HG02571 (cell line): Measurements from ENCODE around the gene HMCN1.
"Not testable (repeated sequence)": the region's sequence is repeated elsewhere in the genome, so short reads cannot be mapped to it uniquely, and the experiment has no call there.

ENCODE experiments used
- ATAC-seq: cut with Tn5 transposase; IDR thresholded peaks from one replicate; pipeline ENCODE4 v1.9.1; 2021; ENCODE audit warnings: mild to moderate bottlenecking, moderate library complexity; ENCODE audit not compliant: unreplicated experiment

Gene HMCN1

DNA sequence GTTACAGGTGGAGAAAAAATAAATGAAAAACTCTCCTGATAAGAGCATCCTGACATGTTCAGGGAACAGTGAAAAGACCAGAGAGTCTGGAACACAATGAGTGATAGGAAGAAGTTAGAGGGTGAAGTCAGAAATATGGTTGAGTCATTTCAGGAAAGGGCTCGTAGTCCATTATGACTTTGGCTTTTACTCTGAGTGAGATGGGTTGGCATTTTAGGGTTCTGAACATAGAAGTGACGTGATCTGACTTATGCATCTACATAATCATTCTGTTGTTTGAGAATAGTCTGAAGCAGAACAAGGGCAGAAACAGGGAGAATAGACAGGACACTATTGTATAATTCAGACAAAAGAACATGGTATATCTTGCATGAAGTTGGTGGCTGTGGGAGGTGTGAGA is 5.8 kb downstream of the HMCN1 start:
- peak; percentile 63 for ATAC-seq

DNA sequence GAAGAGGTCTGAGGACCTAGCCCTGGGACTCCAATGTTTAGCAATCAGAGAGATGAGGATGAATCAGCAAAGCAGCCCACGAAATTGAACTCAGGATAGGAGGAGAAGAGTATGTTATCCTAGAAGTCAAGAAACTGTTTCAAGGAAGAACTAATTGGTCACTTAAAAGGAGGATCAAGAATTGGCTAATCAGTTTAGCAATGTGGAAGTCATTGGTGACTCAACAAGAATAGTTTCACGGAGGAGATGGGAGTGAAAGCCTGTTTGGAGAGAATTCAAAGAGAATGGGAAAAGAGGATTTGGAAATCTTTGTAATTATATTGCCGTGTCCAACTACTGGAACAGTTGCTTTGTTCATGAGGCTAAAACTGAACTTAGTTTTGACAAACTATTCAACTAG is 7.4 kb downstream of the HMCN1 start:
- no peak for ATAC-seq

DNA sequence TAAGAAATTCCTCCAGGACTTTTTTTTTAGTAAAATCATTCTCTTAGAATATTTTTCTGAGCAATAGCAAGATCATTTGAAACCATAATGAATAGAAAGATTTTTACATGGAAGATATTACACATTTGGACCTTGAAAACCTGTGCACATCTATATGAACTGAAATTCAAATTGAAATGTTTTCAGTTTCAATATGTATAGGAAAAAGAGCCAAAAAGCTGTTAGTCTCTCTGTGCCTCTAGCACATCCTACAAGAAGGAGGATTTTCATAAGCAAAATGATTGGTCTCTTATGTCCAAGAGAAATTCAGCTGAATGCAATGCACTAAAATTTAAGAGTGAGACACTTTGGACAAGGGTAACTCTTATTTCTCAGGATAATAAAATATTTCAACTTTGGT is 8.2 kb downstream of the HMCN1 start:
- ATAC-seq, result no peak

DNA sequence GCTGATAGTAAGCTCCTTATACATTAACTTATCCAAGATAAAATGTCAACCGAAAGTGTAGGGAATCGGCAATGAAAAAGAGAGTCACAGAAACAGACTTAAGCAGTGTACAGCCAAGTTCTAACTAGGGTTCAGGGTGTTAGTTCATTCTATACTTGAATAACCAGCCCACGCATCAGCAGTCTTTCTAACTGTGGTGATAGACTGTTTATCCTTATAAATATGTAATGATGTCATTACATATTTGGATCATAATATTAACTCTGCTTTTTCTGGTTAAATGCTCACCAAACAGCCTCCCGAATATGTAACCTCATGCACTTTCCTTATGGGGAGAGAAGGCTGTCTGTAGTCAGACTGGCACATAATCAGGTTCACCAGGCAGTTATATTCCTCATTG is 11.0 kb downstream of the HMCN1 start:
- no peak for ATAC-seq

DNA sequence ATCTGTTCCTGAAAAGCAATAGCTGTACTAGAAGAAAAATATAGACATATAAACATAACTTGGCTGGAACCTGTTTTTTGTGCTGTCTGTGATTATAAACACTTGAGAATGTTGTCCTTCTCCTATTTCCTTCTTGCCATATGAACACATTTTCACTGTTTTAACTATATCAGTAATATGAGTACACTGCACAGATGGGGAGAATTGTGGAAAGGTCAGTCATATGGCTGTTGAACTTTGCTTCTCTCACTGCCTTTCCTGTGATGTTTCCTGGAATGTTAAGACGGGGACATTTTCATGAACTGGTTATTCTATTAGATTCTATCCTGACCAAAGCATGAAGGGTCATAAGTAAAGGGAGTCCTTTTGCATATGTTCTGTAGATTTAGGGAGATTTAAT is 24.9 kb downstream of the HMCN1 start:
- no peak for ATAC-seq

DNA sequence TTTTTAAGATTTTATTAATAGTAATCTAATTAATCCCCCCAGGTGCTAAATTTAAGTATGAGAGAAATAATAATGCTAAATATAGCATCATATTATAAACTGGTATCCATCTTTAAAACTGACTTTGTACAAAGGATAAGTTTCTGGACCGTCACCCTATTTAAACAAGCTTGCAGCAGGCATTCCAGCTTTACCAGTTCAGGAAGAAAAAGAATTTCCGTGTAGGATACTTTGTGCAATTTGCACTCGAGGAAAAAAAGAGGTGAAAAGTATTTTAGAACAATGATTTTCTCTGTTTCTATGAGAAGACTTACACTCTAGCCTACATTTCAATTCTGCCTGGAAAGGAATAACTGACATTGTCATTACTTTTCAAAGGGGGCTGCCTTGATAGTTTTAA is 27.6 kb downstream of the HMCN1 start:
- no peak for ATAC-seq

DNA sequence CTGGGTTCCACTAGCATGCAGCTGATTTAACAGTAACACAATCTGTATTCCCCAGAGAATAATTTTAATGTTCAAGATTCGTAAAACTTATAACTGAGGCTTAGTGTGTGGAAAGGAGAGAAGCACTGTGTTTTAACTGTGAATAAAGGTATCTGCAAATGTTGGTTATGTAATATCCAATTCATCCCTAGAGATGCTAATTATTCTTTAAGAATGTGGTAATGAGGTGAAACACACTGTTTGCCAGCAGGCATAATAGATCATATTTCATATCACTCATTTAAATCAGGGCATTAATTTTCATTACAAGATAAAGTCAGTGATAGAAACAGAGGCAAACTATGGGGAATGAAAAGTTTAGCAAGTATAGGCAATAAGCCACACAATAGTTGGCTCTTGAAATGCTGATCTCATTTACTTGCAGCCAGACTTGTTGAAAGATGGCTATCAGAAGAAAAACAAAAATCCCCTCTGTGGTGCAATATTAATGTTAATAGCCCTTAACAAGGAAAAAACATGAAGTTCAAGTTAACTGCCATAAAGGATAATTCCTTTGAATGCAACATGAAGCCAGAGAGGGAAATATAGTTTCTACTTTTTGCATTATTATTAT is 33.4 kb downstream of the HMCN1 start:
- no peak for ATAC-seq

DNA sequence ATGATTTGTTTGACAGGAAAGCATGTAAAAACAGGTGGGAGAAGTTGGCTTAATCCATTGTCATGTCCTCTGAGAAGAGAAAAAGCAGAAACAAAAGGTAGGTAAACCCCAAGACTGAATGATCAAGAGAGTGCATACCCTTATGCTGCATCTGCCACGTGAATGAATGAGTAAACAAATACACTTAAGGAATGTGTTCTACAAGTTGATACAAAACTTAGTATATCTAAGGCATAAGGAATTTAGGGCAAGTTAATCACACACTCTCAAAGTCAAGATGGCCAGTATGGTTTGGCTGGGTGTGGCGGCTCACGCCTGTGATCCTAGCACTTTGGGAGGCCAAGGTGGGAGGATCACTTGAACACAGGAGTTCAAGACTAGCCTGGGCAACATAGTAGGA is 34.2 kb downstream of the HMCN1 start:
- ATAC-seq, result no peak

DNA sequence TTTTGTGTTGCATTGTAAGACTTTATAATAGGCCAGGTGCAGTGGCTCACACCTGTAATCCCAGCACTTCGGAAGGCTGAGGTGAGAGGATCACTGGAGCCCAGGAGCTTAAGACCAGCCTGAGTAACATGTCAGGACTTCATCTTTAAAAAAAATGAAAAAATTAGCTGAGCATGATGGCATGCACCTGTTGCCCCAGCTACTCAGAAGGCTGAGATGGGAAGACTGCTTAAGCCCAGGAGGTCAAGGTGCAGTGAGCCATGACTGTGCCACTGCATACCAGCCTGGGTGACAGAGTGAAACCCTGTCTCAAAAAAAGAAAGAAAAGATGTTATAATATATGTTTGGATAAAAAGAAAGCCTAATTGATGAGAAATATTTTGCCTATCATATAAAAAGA is 34.9 kb downstream of the HMCN1 start:
- no peak for ATAC-seq

DNA sequence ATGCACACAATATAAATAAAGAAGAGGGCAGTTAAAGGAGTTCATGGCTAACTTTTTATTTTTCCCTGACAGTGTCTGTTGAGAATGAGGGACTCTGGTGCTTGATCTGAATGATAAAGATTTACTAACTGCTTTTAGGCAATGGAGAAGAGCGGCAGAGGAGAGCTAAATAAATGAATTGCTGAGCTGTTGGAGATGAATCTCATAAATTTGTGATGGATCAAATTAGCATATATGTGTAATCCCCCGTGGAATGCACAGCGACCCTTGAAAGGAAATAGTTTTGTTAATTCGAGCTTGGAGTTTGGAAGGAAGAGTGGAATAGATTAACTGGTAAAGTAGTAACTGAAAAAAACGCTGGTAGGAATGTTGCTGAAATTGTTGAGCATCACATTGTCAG is 40.2 kb downstream of the HMCN1 start:
- no peak for ATAC-seq

DNA sequence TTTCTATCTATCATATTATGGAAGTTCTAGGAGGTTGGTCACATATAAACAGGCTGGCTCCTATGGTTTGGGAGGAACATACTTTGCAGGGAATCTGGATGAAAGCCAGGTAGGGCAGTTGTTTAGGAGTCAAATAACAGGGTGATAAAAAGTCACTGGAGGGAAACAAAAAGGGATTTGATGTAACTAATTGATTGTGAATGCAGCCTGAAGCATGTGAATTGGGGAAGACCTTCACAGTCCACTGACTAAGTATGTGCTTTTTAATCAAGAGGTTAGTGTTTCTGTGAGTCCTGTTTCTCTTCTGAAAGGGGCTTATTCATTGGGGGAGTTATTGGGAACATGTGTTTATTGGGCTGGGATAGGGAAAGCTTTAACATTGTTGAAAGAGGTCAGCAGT is 41.3 kb downstream of the HMCN1 start:
- ATAC-seq, result no peak

DNA sequence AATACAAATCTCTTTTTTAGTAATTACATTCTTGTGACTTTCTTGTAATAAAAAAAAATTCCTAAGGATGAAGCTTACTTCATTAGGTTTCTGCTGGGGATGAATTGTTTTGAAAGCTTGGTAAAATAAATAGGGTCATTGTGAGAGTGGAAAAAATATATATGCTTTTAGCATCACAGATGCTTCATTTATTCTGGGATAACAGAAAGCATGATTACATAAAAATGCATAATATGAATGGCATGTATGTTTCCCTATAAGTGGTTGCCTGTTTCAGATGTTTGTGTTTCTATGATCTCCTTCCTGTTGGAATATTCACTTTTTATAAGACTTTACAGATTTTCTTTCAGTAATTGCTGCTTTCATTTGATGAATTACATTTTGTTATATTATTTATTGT is 42.3 kb downstream of the HMCN1 start:
- ATAC-seq, result no peak

DNA sequence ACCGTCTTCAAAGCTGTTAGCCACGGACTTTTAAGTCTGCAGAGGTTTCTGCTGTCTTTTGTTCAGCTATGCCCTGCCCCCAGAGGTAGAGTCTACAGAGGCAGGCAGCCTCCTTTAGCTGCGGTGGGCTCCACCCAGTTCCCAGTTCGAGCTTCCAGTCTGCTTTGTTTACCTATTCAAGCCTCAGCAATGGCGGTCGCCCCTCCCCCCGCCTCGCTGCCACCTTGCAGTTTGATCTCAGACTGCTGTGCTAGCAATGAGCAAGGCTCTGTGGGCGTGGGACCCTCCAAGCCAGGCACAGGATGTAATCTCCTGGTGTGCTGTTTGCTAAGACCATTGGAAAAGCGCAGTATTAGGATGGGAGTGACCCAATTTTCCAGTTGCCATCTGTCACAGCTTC is 49.7 kb downstream of the HMCN1 start:
- not testable (repeated sequence) for ATAC-seq

DNA sequence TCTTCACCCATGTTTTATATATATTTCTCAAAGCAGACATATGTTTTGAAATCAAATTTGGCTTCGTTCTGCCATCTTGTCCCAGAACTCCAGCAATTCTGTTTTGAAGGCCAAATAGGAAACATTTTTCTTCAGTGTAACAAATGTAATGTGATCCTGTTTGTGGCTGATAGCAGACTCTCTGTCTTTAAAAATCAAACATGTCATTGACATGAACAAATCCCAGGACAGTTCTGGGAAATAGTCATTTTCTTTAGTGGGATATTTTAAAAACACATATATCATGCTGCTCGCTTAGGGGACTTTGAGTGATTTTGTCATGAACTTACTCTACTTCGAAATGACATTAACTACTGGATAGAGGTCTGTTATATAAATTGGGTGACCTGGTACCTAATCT is 51.4 kb downstream of the HMCN1 start:
- no peak for ATAC-seq

DNA sequence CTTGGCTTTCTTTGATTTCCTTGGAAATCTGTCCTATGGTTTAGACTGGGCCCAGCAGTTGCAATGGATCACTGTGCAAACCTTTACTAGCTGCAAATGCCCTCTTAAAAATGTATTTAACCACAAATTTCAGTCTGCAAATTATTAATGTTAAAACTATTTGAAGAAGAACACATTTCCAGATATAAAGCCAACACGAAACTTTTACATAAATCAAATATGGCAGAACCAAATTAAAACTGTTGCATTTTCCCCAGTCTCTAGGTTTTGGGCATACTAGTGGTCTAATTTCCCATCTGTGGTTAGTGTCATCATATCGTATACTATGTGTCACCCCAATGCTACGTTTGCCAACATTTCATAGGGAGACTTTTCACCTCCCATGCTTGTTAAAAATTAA is 52.3 kb downstream of the HMCN1 start:
- ATAC-seq, result no peak

DNA sequence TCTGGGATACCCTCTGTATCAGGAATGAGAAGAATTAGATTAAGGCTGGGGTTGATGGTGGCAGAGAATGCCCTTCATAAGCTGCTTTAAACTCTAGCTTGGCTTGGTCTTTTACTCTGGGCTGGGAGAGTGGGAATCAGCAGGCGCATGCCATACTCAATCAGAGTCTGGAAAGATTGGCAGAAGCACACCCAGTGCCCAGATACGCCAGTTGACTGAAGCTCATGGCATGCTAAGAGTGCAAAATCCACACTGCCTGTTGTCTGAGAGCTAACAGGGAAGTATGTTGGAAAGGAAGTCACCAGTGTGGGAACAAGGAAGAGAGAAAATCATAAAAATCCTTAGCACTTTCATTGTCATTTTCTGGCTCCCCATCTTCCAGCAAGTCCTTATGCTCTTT is 53.0 kb downstream of the HMCN1 start:
- no peak for ATAC-seq

DNA sequence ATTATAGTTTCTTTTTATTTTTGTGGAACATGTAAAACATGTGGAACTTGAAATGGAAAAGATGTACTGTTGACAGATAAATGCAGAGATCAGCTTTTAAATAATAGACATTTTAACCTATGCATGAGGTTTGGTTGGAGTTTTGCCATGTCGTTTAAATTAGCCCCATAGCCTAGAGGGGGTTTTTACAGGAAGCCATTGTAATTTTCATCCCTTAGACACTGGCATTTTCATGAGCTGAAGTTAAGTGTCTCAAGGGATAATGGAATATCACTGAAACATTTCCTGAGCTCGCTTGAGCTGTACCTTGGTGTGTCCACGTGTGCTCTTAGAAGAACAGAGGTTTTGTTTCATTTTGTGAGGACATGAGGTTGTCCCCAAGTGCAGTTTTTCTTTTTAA is 54.2 kb downstream of the HMCN1 start:
- no peak for ATAC-seq

DNA sequence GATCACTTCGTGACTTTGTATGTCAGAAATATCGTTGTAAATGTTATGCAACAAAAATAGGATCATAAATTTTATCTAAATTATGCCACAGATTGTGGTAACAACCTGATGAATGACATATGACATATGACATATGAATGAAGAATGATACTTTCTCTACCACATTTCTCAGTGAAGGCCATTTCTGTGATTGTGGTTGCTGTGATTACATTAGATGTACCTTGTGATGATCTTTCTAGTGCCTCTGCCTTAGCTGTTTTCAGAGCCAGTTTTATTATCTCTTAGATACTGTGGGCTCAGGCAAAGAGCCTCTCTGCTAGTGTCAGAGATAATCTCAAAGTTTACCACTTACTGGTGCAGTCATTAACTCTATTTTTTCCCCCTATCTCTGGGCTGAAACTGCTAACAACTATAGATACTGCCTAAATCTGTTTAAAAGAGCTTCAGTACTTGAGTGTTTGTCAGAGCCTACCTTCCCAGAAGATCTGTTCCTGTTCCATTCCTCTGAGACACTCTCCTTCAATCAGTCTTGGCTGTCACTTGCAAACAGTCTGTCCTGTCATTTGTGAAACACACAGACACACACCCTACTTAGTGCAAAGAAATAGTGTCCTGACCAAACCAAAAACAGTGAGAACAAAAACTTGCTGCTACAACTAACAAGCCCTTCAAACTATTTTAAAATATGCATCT is 55.5 kb downstream of the HMCN1 start:
- no peak for ATAC-seq

DNA sequence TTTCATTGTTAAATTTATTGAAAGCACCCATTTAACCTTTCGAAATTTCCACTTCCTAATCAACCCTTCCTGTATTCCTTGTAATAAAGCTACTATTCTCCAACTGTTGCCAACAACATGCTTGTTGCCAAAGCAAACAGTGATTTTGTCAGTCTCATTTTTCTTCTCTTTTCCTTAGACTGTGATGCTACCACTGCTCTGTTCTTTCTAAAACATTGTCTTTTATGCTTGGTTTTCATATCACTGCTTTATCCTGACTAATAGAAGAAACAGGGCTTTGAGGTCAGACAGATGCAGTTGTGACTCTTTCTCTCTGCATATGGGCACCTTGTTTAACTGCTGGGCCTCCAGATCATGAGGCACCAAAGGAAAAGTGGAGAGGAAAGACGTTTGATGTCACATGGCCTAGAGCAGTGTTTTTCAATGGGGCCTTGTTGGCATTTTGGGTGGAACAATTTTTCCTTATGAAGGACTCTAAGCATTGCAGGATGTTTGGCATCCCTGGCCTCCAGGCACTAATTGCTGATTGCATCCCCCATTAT is 56.1 kb downstream of the HMCN1 start:
- ATAC-seq, result no peak

DNA sequence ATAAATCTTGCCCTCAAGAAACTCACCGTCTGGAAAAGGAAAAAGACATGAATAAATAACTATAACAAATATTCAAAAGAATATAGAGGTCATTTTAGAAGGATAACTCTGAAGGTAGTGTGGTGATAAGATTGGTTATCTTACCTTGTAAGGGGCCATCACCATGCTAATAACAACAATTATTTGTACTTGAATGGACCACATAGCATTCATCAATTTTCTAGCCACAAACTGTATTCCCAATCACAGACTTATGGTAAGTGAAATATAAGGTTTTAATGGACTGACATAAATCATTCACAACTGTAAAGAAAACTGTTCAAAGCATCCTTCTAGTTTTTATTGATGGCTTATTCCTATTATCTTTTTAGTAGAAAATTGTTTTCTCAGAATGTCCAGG is 57.8 kb downstream of the HMCN1 start:
- no peak for ATAC-seq

DNA sequence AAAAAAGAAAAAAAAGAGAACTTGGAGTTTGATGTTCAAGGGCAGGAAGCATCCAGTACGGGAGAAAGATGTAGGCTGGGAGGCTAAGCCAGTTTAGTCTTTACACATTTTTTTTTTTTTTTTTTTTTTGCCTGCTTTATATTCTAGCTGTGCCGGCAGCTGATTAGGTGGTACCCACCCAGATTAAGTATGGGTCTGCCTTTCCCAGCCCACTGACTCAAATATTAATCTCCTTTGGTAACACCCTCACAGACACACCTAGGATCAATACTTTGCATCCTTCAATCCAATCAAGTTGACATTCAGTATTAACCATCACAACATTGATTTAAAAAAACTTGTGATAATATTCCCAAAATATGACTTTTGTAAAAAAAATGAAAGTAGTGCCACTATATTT is 60.3 kb downstream of the HMCN1 start:
- ATAC-seq, result not testable (repeated sequence)

DNA sequence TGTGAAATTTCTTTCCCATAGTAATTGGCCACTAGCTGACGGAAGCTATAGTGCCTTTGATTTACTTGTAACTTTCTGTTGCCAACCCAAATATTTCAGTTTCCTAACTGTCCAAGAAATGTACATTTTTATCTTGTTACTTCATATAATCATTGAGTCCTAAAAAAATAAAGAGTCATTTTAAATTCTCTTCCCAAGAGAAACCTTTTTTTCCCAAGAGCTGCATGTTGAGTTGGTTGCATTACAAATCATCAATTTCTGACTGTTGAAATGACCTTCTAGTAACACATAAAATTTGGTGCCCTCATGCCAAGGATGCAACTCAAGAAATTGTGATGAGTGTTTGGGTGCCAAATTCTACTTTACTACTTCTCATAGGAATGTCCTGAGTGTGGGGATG is 61.0 kb downstream of the HMCN1 start:
- no peak for ATAC-seq

DNA sequence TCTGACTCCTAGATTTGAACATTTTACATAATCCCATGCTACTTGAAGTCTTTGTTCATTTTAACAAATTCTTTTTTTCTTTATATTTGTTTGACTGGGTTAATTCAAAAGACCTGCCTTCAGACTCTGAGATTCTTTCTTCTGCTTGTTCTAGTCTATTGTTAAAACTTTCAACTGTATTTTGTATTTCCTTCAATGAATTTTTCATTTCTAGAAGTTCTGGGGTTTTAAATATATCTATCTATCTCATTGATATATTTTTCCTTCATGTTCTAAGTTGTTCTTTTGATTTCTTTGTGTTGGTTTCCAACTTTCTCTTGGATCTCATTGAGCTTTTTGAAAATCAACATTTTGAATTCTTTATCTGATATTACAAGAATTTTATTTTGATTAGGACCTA is 64.3 kb downstream of the HMCN1 start:
- ATAC-seq, result no peak
